Fibroblast of skin of scalp (primary cell): ENCODE data around the gene TRIO.

Experiments
- DNase-seq: peaks from one replicate; pipeline ENCODE4 v3.0.0-alpha.2; 2013

TRIO gene

GRCh38 chr5:14226992-14227391 lies 83.8 kb downstream of the TRIO start:
- no peak for DNase-seq

- no peak for DNase-seq
Measured at GRCh38 chr5:14227513-14227912, 84.4 kb downstream of the TRIO start.

- DNase-seq: peak; percentile 66
Measured at GRCh38 chr5:14228219-14228618, 85.1 kb downstream of the TRIO start.

- no peak for DNase-seq
Measured at GRCh38 chr5:14229181-14229580, 86.0 kb downstream of the TRIO start.

- DNase-seq: no peak
Measured at GRCh38 chr5:14229734-14230133, 86.6 kb downstream of the TRIO start.

- peak; percentile 33 for DNase-seq
Measured at GRCh38 chr5:14231156-14231555, 88.0 kb downstream of the TRIO start.

GRCh38 chr5:14231890-14232289 lies 88.7 kb downstream of the TRIO start:
- DNase-seq: no peak

GRCh38 chr5:14234204-14234603 lies 91.1 kb downstream of the TRIO start:
- DNase-seq: no peak

- no peak for DNase-seq
Measured at GRCh38 chr5:14235872-14236271, 92.7 kb downstream of the TRIO start.

GRCh38 chr5:14236757-14237156 lies 93.6 kb downstream of the TRIO start:
- no peak for DNase-seq

GRCh38 chr5:14237317-14238086 lies 94.4 kb downstream of the TRIO start:
- DNase-seq: no peak

GRCh38 chr5:14238272-14238671 lies 95.1 kb downstream of the TRIO start:
- no peak for DNase-seq

GRCh38 chr5:14239404-14239803 lies 96.3 kb downstream of the TRIO start:
- DNase-seq: no peak

- no peak for DNase-seq
Measured at GRCh38 chr5:14239951-14240350, 96.8 kb downstream of the TRIO start.

GRCh38 chr5:14240359-14240758 lies 97.2 kb downstream of the TRIO start:
- DNase-seq: peak; percentile 77

- no peak for DNase-seq
Measured at GRCh38 chr5:14241141-14241540, 98.0 kb downstream of the TRIO start.

GRCh38 chr5:14242447-14242846 lies 99.3 kb downstream of the TRIO start:
- no peak for DNase-seq

GRCh38 chr5:14242871-14243383 lies 99.8 kb downstream of the TRIO start:
- DNase-seq: no peak

GRCh38 chr5:14243766-14244165 lies 100.6 kb downstream of the TRIO start:
- DNase-seq: no peak

GRCh38 chr5:14244721-14245120 lies 101.6 kb downstream of the TRIO start:
- no peak for DNase-seq

- DNase-seq: peak; percentile 27
Measured at GRCh38 chr5:14245132-14245925, 102.2 kb downstream of the TRIO start.

GRCh38 chr5:14246350-14247053 lies 103.4 kb downstream of the TRIO start:
- no peak for DNase-seq

- DNase-seq: no peak
Measured at GRCh38 chr5:14247054-14247386, 103.9 kb downstream of the TRIO start.
